ENCODE data around the gene MMP17.

Gene MMP17

GRCh38 chr12:131851741-131852550 is 23.8 kb downstream of the MMP17 start:
- TF ChIP-seq CTCF (IDR thresholded peaks at IDR 0.05; ENCODE audit: extremely low read depth, missing control alignments), result no peak
- DNase-seq (ENCODE audit: low spot score), result no peak

GRCh38 chr12:131852551-131853299 is 24.5 kb downstream of the MMP17 start:
- DNase-seq (ENCODE audit: low spot score), result peak; percentile 51

GRCh38 chr12:131853832-131854797 is 25.9 kb downstream of the MMP17 start:
- TF ChIP-seq CTCF (IDR thresholded peaks at IDR 0.05; ENCODE audit: extremely low read depth, missing control alignments), result no peak
- DNase-seq (ENCODE audit: low spot score), result no peak

More at GRCh38 chr12:131852551-131853299, 24.5 kb downstream of the MMP17 start:
- no peak for TF ChIP-seq CTCF (IDR thresholded peaks at IDR 0.05; ENCODE audit: extremely low read depth, missing control alignments)

- no peak for DNase-seq (ENCODE audit: low spot score)
- TF ChIP-seq CTCF (IDR thresholded peaks at IDR 0.05; ENCODE audit: extremely low read depth, missing control alignments), result no peak
Measured at GRCh38 chr12:131854861-131855476, 26.8 kb downstream of the MMP17 start.

- DNase-seq (ENCODE audit: low spot score), result no peak
- no peak for TF ChIP-seq CTCF (IDR thresholded peaks at IDR 0.05; ENCODE audit: extremely low read depth, missing control alignments)
Measured at GRCh38 chr12:131855521-131856142, 27.4 kb downstream of the MMP17 start.

- no peak for DNase-seq (ENCODE audit: low spot score)
- TF ChIP-seq CTCF (IDR thresholded peaks at IDR 0.05; ENCODE audit: extremely low read depth, missing control alignments), result no peak
Measured at GRCh38 chr12:131856366-131857097, 28.3 kb downstream of the MMP17 start.
